Esophagus squamous epithelium (tissue), 4 donors: Measurements from ENCODE around the gene MLH1.

Experiments
- CTCF ChIP-seq, 6 experiments: fragments of 450-650 bp in 4 of 6; fragments of 200-600 bp in 2 of 6; sonication (generic) in 2 of 6; IDR thresholded peaks; one replicate each; pipeline ENCODE4 v1.5.1; 2016 to 2019; ENCODE audit warnings: antibody characterized with exemption in 6 of 6, mild to moderate bottlenecking in 4 of 6, moderate library complexity in 4 of 6
- POLR2A ChIP-seq, 4 donors: fragments of 450-650 bp; IDR thresholded peaks; one replicate each; pipeline ENCODE4 v1.6.1; 2017; ENCODE audit warnings: antibody characterized with exemption in 4 of 4, mild to moderate bottlenecking in 4 of 4, moderate library complexity in 3 of 4

- TF ChIP-seq CTCF (IDR thresholded peaks at IDR 0.05) = no peak
- no peak for TF ChIP-seq POLR2A (IDR thresholded peaks at IDR 0.05)
These were observed 21.3 kb downstream of the MLH1 start for GRCh38 chr3:37014620-37015019.
